Skeletal muscle satellite cell (primary cell): Measurements from ENCODE around the gene TICRR.
"Not testable (repeated sequence)": the region's sequence is repeated elsewhere in the genome, so short reads cannot be mapped to it uniquely, and the experiment has no call there.

Experiments
- H3K27me3 ChIP-seq: 2 replicates; pipeline ENCODE4 v1.7.0; 2013; ENCODE audit warnings: low read length; ENCODE audit not compliant: control insufficient read depth, insufficient read depth
- H3K36me3 ChIP-seq: 2 replicates; pipeline ENCODE4 v1.7.0; 2013; ENCODE audit warnings: mild to moderate bottlenecking, control low read depth, low read length; ENCODE audit not compliant: insufficient read depth
- H3K4me1 ChIP-seq: 2 replicates; pipeline ENCODE4 v1.7.0; 2013; ENCODE audit warnings: low read length; ENCODE audit not compliant: control insufficient read depth, insufficient read depth
- H3K4me2 ChIP-seq: 2 replicates; pipeline ENCODE4 v1.7.0; 2013; ENCODE audit warnings: mild to moderate bottlenecking, low read length
- H3K4me3 ChIP-seq: 2 replicates; pipeline ENCODE4 v1.7.0; 2013; ENCODE audit warnings: low read length
- H3K9ac ChIP-seq: 2 replicates; pipeline ENCODE4 v1.7.0; 2013; ENCODE audit warnings: mild to moderate bottlenecking, low read depth, low read length, moderate library complexity
- H3K9me3 ChIP-seq: replicated peaks from 2 replicates; pipeline ENCODE4 v1.7.0; 2013; ENCODE audit warnings: mild to moderate bottlenecking, control low read depth, low read length

Gene TICRR

DNA sequence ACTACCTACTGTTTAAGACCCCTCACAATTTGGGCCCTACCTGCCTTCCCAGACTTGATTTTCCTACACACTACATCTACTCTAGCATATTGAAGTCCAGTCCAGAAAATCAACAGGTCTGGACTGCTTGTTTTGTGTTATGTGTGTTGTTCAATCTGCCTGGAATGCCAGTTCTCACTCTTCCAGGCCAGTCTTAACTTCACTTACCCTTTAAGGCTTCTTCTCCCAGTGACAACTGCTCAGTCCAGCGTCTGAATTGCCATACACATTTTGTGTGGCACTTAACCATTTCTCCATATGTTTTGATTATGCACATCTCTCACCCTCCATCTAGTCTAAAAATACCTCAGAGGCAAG lies 1.1 kb downstream of the TICRR start:
- peak overlapping the region; percentile 95 for H3K4me2 ChIP-seq
- peaks cover 9% of the 10 kb centered on the region for H3K4me1 ChIP-seq
- peak overlapping the region; percentile 85 for H3K4me3 ChIP-seq
- H3K9me3 ChIP-seq: no peaks in the 10 kb centered on the region
- H3K27me3 ChIP-seq: peaks cover 7% of the 10 kb centered on the region
- H3K36me3 ChIP-seq: peaks cover 5% of the 10 kb centered on the region
- peak overlapping the region; percentile 84 for H3K9ac ChIP-seq

DNA sequence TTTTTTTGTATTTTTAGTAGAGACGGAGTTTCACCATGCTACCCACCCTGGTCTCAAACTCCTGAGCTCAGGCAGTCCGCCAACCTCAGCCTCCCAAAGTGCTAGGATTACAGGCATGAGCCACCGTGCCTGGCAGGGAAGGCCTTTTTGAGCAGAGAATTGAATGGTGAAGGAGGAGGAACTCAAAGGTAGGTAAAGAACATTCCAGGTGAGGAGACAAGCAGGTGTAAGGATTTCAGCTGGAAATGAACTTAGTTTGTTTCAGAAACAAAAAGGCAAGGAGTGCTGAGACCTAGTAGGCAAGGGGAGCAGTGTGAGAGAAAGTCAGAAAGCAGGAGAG lies 2.5 kb downstream of the TICRR start:
- Histone ChIP-seq H3K36me3 (peaks cover 5% of the 10 kb centered on the region), H3K27me3 (no peaks in the 10 kb centered on the region), H3K4me3 (peak overlapping the region; percentile 43), H3K9ac (no peak overlapping the region), H3K4me1 (peaks cover 9% of the 10 kb centered on the region), H3K4me2 (peak overlapping the region; percentile 72), H3K9me3 (no peaks in the 10 kb centered on the region)

DNA sequence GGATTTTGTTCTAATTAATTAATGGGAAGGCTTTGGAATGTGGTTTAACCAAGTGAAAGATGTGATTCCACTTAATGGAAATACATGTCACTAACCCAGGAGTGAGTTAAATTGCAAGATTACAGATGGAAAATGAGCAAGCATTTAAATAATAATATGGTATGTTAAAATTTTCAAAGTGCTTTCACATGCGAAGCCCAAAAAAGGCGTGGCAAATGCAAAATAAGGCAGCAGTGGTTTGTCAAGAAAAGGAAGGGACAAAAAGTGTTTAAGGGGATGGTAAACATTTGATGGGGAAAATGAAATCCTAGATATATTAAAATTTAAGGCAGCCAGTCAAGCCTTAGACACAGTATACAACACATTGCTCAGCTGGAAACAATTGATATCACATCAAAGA lies 2.9 kb downstream of the TICRR start:
- Histone ChIP-seq H3K9ac (no peak overlapping the region), H3K4me3 (peak overlapping the region; percentile 43), H3K4me1 (peaks cover 9% of the 10 kb centered on the region), H3K9me3 (no peaks in the 10 kb centered on the region), H3K27me3 (no peaks in the 10 kb centered on the region), H3K4me2 (peak overlapping the region; percentile 72), H3K36me3 (peaks cover 5% of the 10 kb centered on the region)

DNA sequence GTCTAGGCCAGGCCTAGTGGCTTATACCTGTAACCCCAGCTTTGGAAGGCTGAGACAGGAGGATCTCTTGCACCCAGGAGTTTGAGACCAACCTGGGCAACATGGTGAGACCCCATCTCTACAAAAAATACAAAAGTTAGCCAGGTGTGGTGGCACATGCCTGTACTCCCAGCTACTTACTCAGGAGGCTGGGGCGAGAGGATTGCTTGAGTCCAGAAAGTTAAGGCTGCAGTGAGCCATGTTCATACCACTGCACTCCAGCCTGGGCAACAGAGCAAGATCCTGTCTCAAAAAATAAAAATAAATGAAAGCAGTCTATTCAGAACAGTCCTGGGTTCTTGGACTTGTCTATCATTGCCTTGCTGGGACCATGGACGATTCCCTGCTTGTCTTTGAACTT lies 5.5 kb downstream of the TICRR start:
- H3K4me3 ChIP-seq, H3K9ac ChIP-seq, H3K9me3 ChIP-seq, H3K4me1 ChIP-seq, H3K4me2 ChIP-seq, H3K27me3 ChIP-seq: not testable (repeated sequence)
- H3K36me3 ChIP-seq: peaks cover 15% of the 10 kb centered on the region

- Histone ChIP-seq H3K9me3 (no peaks in the 10 kb centered on the region), H3K4me3 (no peak overlapping the region), H3K4me2 (no peak overlapping the region), H3K36me3 (peaks cover 15% of the 10 kb centered on the region), H3K27me3 (no peaks in the 10 kb centered on the region), H3K4me1 (peaks cover 14% of the 10 kb centered on the region), H3K9ac (no peak overlapping the region)
Measured at GRCh38 chr15:89586651-89587050, 11.4 kb downstream of the TICRR start.

- H3K36me3 ChIP-seq: peaks cover 15% of the 10 kb centered on the region
- H3K4me2 ChIP-seq: peak overlapping the region; percentile 16
- no peak overlapping the region for H3K4me3 ChIP-seq
- H3K9me3 ChIP-seq: no peaks in the 10 kb centered on the region
- no peaks in the 10 kb centered on the region for H3K27me3 ChIP-seq
- peaks cover 14% of the 10 kb centered on the region for H3K4me1 ChIP-seq
- no peak overlapping the region for H3K9ac ChIP-seq
Measured at GRCh38 chr15:89587955-89588354, 12.7 kb downstream of the TICRR start.

DNA sequence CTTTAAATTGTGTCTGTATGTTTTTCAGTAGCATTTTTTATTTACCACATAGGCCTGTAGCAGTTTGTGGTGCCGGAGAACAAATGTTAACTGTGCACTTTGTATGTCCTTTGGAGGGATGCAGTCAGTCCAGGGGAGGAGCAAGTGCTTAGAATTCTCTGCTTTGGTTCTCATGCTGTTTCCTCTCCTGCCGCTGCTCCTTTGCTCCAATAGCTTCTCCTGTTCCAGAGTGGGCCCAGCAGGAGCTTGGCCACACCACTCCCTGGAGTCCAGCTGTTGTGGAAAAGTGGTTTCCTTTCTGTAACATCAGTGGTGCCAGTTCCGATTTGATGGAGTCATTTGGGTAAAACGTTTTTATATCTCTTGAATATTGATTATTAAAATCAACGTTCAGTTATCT lies 16.6 kb downstream of the TICRR start:
- no peak overlapping the region for H3K4me3 ChIP-seq
- H3K27me3 ChIP-seq: no peaks in the 10 kb centered on the region
- peaks cover 12% of the 10 kb centered on the region for H3K36me3 ChIP-seq
- H3K4me2 ChIP-seq: no peak overlapping the region
- H3K9ac ChIP-seq: no peak overlapping the region
- peaks cover 14% of the 10 kb centered on the region for H3K4me1 ChIP-seq
- H3K9me3 ChIP-seq: no peaks in the 10 kb centered on the region

- Histone ChIP-seq H3K36me3 (peaks cover 8% of the 10 kb centered on the region), H3K9ac (no peak overlapping the region)
Measured at GRCh38 chr15:89593018-89593417, 17.7 kb downstream of the TICRR start.

DNA sequence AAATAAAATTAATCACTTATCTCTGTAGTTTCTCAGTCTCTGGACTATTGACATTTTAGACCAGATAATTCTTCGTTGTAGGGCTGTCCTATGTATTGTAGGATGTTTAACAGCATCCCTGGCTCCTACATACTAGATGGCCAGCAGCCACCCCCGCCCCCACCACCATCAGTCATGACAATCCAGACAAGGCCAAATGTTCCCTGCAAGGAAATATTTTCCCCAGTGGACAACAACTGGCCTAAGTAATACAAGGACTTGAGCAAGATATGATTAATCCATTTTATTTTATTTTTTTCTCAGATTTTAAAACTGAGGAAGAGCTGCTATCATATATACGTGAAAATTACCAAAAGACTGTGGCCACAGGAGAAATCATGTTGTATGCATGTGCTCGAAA lies 23.8 kb downstream of the TICRR start:
- no peak overlapping the region for H3K9ac ChIP-seq
- H3K4me2 ChIP-seq: no peak overlapping the region
- no peaks in the 10 kb centered on the region for H3K9me3 ChIP-seq
- H3K27me3 ChIP-seq: no peaks in the 10 kb centered on the region
- no peak overlapping the region for H3K4me3 ChIP-seq
- no peaks in the 10 kb centered on the region for H3K4me1 ChIP-seq
- H3K36me3 ChIP-seq: peaks cover 21% of the 10 kb centered on the region

More at GRCh38 chr15:89593018-89593417, 17.7 kb downstream of the TICRR start:
- Histone ChIP-seq H3K9me3 (no peaks in the 10 kb centered on the region), H3K4me1 (peaks cover 3% of the 10 kb centered on the region), H3K4me3 (no peak overlapping the region), H3K27me3 (no peaks in the 10 kb centered on the region), H3K4me2 (no peak overlapping the region)

GRCh38 chr15:89611317-89611716 lies 36.0 kb downstream of the TICRR start:
- peaks cover 45% of the 10 kb centered on the region for H3K36me3 ChIP-seq
- no peak overlapping the region for H3K9ac ChIP-seq
- no peaks in the 10 kb centered on the region for H3K4me1 ChIP-seq
- H3K4me3 ChIP-seq: no peak overlapping the region
- no peaks in the 10 kb centered on the region for H3K27me3 ChIP-seq
- H3K9me3 ChIP-seq: peaks cover 3% of the 10 kb centered on the region
- no peak overlapping the region for H3K4me2 ChIP-seq

DNA sequence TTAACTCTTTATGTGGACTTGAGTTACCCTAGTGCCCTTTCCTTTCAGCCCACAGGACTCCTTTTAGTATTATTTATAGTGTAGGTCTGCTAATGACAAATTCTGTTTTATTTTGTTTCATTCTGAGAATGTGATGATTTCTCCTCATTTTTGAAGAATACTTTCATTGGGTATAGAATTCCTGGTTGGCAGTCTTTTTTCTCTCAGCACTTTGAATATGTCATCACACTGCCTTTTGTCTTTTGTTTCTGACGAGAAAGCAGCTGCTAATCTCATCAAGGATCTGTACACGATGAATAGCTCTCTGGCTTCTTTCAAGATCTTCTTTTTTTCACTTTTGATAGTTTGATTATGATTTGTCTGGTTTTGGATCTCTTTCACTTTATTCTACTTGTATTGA lies 37.8 kb downstream of the TICRR start:
- no peaks in the 10 kb centered on the region for H3K4me1 ChIP-seq
- peaks cover 3% of the 10 kb centered on the region for H3K9me3 ChIP-seq
- no peaks in the 10 kb centered on the region for H3K27me3 ChIP-seq
- H3K4me2 ChIP-seq: no peak overlapping the region
- H3K4me3 ChIP-seq: no peak overlapping the region
- H3K9ac ChIP-seq: no peak overlapping the region
- peaks cover 43% of the 10 kb centered on the region for H3K36me3 ChIP-seq

- Histone ChIP-seq H3K9me3 (peaks cover 3% of the 10 kb centered on the region), H3K9ac (no peak overlapping the region), H3K27me3 (no peaks in the 10 kb centered on the region), H3K4me2 (no peak overlapping the region), H3K4me3 (no peak overlapping the region), H3K4me1 (no peaks in the 10 kb centered on the region), H3K36me3 (peaks cover 45% of the 10 kb centered on the region)
Measured at GRCh38 chr15:89614164-89614563, 38.9 kb downstream of the TICRR start.
